Measurements from ENCODE around the gene ALX4.

ALX4 gene

GRCh38 chr11:44320289-44320973, 10.5 kb upstream of the ALX4 start:
- no peak overlapping the region for H3K4me3 ChIP-seq (ENCODE audit: low read length)
- DNase-seq (ENCODE audit: low read depth, low spot score), result no peak

- DNase-seq (ENCODE audit: low read depth, low spot score), result no peak
These were observed 9.8 kb upstream of the ALX4 start for GRCh38 chr11:44319552-44320288.

GRCh38 chr11:44319170-44319551, 9.2 kb upstream of the ALX4 start:
- H3K4me3 ChIP-seq (ENCODE audit: low read length), result no peak overlapping the region
- DNase-seq (ENCODE audit: low read depth, low spot score), result no peak

More at GRCh38 chr11:44319552-44320288, 9.8 kb upstream of the ALX4 start:
- H3K4me3 ChIP-seq (ENCODE audit: low read length), result no peak overlapping the region

- no peak for DNase-seq (ENCODE audit: low read depth, low spot score)
These were observed 8.4 kb upstream of the ALX4 start for GRCh38 chr11:44318369-44318768.

GRCh38 chr11:44316659-44317240, 6.8 kb upstream of the ALX4 start:
- no peak overlapping the region for H3K4me3 ChIP-seq (ENCODE audit: low read length)

More at GRCh38 chr11:44318369-44318768, 8.4 kb upstream of the ALX4 start:
- no peak overlapping the region for H3K4me3 ChIP-seq (ENCODE audit: low read length)

GRCh38 chr11:44315947-44316658, 6.2 kb upstream of the ALX4 start:
- H3K4me3 ChIP-seq (ENCODE audit: low read length), result no peak overlapping the region
- DNase-seq (ENCODE audit: low read depth, low spot score), result no peak

More at GRCh38 chr11:44316659-44317240, 6.8 kb upstream of the ALX4 start:
- no peak for DNase-seq (ENCODE audit: low read depth, low spot score)

- no peak for DNase-seq (ENCODE audit: low read depth, low spot score)
- H3K4me3 ChIP-seq (ENCODE audit: low read length), result no peak overlapping the region
These were observed 4.8 kb upstream of the ALX4 start for GRCh38 chr11:44314733-44315132.

GRCh38 chr11:44313761-44314489, 4.0 kb upstream of the ALX4 start:
- H3K4me3 ChIP-seq (ENCODE audit: low read length), result no peak overlapping the region

GRCh38 chr11:44312876-44313275, 2.9 kb upstream of the ALX4 start:
- DNase-seq (ENCODE audit: low read depth, low spot score), result no peak

More at GRCh38 chr11:44313761-44314489, 4.0 kb upstream of the ALX4 start:
- no peak for DNase-seq (ENCODE audit: low read depth, low spot score)

GRCh38 chr11:44311339-44312261, 1.7 kb upstream of the ALX4 start:
- DNase-seq (ENCODE audit: low read depth, low spot score), result no peak
- no peak overlapping the region for H3K4me3 ChIP-seq (ENCODE audit: low read length)

More at GRCh38 chr11:44312876-44313275, 2.9 kb upstream of the ALX4 start:
- no peak overlapping the region for H3K4me3 ChIP-seq (ENCODE audit: low read length)

- no peak overlapping the region for H3K4me3 ChIP-seq (ENCODE audit: low read length)
- no peak for DNase-seq (ENCODE audit: low read depth, low spot score)
These were observed 729 bp upstream of the ALX4 start for GRCh38 chr11:44310463-44311272.

GRCh38 chr11:44310206-44310462, 195 bp upstream of the ALX4 start:
- DNase-seq (ENCODE audit: low read depth, low spot score), result no peak
- no peak overlapping the region for H3K4me3 ChIP-seq (ENCODE audit: low read length)

GRCh38 chr11:44308923-44309477, 939 bp downstream of the ALX4 start:
- no peak for DNase-seq (ENCODE audit: low read depth, low spot score)
- no peak overlapping the region for H3K4me3 ChIP-seq (ENCODE audit: low read length)

- H3K4me3 ChIP-seq (ENCODE audit: low read length), result no peak overlapping the region
- no peak for DNase-seq (ENCODE audit: low read depth, low spot score)
These were observed 1.6 kb downstream of the ALX4 start for GRCh38 chr11:44308256-44308922.

GRCh38 chr11:44307340-44308099, 2.4 kb downstream of the ALX4 start:
- no peak overlapping the region for H3K4me3 ChIP-seq (ENCODE audit: low read length)
- DNase-seq (ENCODE audit: low read depth, low spot score), result no peak

GRCh38 chr11:44306918-44307244, 3.1 kb downstream of the ALX4 start:
- no peak overlapping the region for H3K4me3 ChIP-seq (ENCODE audit: low read length)

More at GRCh38 chr11:44306918-44307244, 3.1 kb downstream of the ALX4 start:
- no peak for DNase-seq (ENCODE audit: low read depth, low spot score)
